ENCODE measurements around the gene KIF25.

DNA sequence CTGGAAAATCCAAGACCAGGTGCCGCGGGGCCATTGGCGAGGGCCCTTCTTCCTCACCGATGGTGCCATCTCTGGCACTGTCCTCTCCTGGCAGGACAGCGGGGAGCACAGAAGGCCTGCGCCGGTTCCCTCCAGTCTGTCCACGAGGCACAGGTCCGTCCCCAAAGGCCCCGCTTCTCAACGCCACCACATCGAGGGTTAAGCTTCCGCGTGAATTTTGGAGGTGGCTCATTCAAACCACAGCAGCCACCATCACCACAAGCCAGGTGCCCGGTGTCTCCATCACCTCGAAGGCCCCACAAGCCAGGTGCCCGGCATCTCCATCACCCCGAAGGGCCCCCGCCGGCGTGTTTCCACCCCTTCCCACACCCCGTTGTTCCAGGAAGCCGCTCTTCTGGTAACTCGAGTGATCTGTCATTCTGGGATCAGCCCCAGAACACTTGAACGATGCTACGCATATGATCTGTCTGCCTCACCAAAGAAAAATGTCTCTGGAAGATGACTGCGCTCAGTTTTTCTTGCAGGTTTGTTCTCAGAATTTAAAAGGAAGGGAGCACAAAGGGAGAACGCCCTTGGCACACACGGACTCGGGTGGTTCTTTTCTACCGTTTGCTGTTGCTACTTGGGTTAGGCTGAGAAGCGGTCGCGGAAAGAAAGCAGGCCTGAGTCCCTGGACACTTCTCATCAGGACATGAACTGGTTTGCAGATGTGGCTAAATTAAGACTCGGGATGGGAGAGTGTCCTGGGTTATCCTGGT, 9.9 kb upstream of the KIF25 start:
- TF ChIP-seq, protein P1, sequence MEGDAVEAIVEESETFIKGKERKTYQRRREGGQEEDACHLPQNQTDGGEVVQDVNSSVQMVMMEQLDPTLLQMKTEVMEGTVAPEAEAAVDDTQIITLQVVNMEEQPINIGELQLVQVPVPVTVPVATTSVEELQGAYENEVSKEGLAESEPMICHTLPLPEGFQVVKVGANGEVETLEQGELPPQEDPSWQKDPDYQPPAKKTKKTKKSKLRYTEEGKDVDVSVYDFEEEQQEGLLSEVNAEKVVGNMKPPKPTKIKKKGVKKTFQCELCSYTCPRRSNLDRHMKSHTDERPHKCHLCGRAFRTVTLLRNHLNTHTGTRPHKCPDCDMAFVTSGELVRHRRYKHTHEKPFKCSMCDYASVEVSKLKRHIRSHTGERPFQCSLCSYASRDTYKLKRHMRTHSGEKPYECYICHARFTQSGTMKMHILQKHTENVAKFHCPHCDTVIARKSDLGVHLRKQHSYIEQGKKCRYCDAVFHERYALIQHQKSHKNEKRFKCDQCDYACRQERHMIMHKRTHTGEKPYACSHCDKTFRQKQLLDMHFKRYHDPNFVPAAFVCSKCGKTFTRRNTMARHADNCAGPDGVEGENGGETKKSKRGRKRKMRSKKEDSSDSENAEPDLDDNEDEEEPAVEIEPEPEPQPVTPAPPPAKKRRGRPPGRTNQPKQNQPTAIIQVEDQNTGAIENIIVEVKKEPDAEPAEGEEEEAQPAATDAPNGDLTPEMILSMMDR (IDR thresholded peaks at IDR 0.05): no peak
- TF ChIP-seq POLR2A (IDR thresholded peaks at IDR 0.05) (no peak), EP300 (IDR thresholded peaks at IDR 0.05) (no peak)

Data from ovary (tissue), 3 donors.